Endothelial cell of umbilical vein (primary cell): Measurements from ENCODE around the gene DDB1. TPM values are rescaled to one million over a fixed set of nuclear protein-coding genes. Genes with fewer than 3 reads are reported as not detected.

Source experiments
- BruUV-seq: library from RNA; stranded (reverse); fragments of 400-500 nt; replicated peaks from 2 replicates; lab custom pipeline; 2021; lab: Mats Ljungman, UMichigan
- CTCF ChIA-PET: fragments of 300-600, 350-600 bp; sonication (Branson Sonifier 250); formaldehyde crosslinking; loops from one replicate; lab custom pipeline; 2021; ENCODE audit warnings: antibody characterized with exemption, inconsistent platforms; lab: Charles Lee
- POLR2A ChIA-PET: fragments of 300-600, 350-600 bp; sonication (Branson Sonifier 250); formaldehyde crosslinking; loops from one replicate; lab custom pipeline; 2021; ENCODE audit warnings: antibody characterized with exemption, inconsistent platforms; lab: Charles Lee
- DNase-seq: peaks from one replicate; pipeline ENCODE4 v3.0.0-alpha.2; 2011; ENCODE audit warnings: low read depth, low spot score
- FAIRE-seq: peaks from 2 replicates; lab custom pipeline; 2011; peaks lifted over from hg19 to GRCh38; lab: Jason Lieb, UNC
- H2AFZ ChIP-seq: 2 replicates; pipeline ENCODE4 v1.6.0; 2012; ENCODE audit warnings: low read depth, low read length, control low read depth, inconsistent platforms
- H3K27ac ChIP-seq: 2 replicates; pipeline ENCODE4 v1.5.1; 2011; ENCODE audit warnings: low read depth, mild to moderate bottlenecking, control low read depth, low read length, moderate library complexity; ENCODE audit not compliant: insufficient read depth
- H3K27me3 ChIP-seq, 2 experiments: 2 replicates each; pipeline versions ENCODE4 v1.6.0 to v1.6.1; 2011; ENCODE audit warnings: low read length in 2 of 2, mixed read lengths in 1 of 2; ENCODE audit not compliant: control insufficient read depth in 2 of 2, insufficient read depth in 2 of 2
- H3K36me3 ChIP-seq, 2 experiments: 2 replicates in 1 of 2; 3 replicates in 1 of 2; pipeline ENCODE4 v1.5.1; 2011; ENCODE audit warnings: low read length in 2 of 2, mild to moderate bottlenecking in 1 of 2, moderate library complexity in 1 of 2; ENCODE audit not compliant: control insufficient read depth in 2 of 2, insufficient read depth in 2 of 2; ENCODE audit errors: extremely low read depth in 1 of 2
- H3K4me1 ChIP-seq: 3 replicates; pipeline ENCODE4 v1.5.1; 2011; ENCODE audit warnings: mild to moderate bottlenecking, low read length; ENCODE audit not compliant: control insufficient read depth, insufficient read depth; ENCODE audit errors: extremely low read depth
- H3K4me2 ChIP-seq: 2 replicates; pipeline ENCODE4 v1.6.1; 2011; ENCODE audit warnings: low read length, control low read depth, mixed read lengths; ENCODE audit not compliant: insufficient read depth
- H3K4me3 ChIP-seq, 3 experiments: fragments of 200-600 bp in 1 of 3; sonication (generic), shearing (Covaris generic) in 1 of 3; replicated peaks in 1 of 3; 2 replicates each; pipeline ENCODE4 v1.5.1; 2011 to 2016; ENCODE audit warnings: control low read depth in 3 of 3, low read length in 3 of 3, mild to moderate bottlenecking in 2 of 3, inconsistent platforms in 1 of 3, low read depth in 1 of 3, moderate library complexity in 1 of 3; ENCODE audit not compliant: insufficient read depth in 1 of 3
- H3K79me2 ChIP-seq: 2 replicates; pipeline ENCODE4 v1.6.0; 2012; ENCODE audit warnings: low read length, inconsistent platforms; ENCODE audit not compliant: control insufficient read depth, insufficient read depth
- H3K9ac ChIP-seq: replicated peaks from 2 replicates; pipeline ENCODE3; 2011; ENCODE audit warnings: low read length, control low read depth; ENCODE audit not compliant: insufficient read depth; ENCODE audit errors: extremely low read depth
- H3K9me1 ChIP-seq: replicated peaks from 3 replicates; pipeline ENCODE4 v1.6.0; 2011; ENCODE audit warnings: mild to moderate bottlenecking, low read length; ENCODE audit not compliant: control insufficient read depth, insufficient read depth; ENCODE audit errors: extremely low read depth
- H3K9me3 ChIP-seq: replicated peaks from 2 replicates; pipeline ENCODE4 v1.5.1; 2012; ENCODE audit warnings: low read length, inconsistent platforms; ENCODE audit not compliant: control insufficient read depth, insufficient read depth
- H4K20me1 ChIP-seq: replicated peaks from 2 replicates; pipeline ENCODE3; 2011; ENCODE audit warnings: mild to moderate bottlenecking, low read length; ENCODE audit not compliant: control insufficient read depth, insufficient read depth; ENCODE audit errors: extremely low read depth
- EZH2 ChIP-seq: IDR thresholded peaks from 2 replicates; pipeline ENCODE4 v1.6.1; 2012; ENCODE audit warnings: borderline replicate concordance, low read depth, mild to moderate bottlenecking, moderate library complexity, low read length, inconsistent platforms; ENCODE audit not compliant: severe bottlenecking
- FOS ChIP-seq: IDR thresholded peaks from 2 replicates; pipeline ENCODE4 v1.6.1; 2011; ENCODE audit warnings: mild to moderate bottlenecking, low read length, moderate library complexity, borderline replicate concordance; ENCODE audit not compliant: insufficient read depth
- GATA2 ChIP-seq: IDR thresholded peaks from 2 replicates; pipeline ENCODE4 v1.7.0; 2011; ENCODE audit warnings: low read depth, mild to moderate bottlenecking, moderate library complexity, mixed read lengths, low read length; ENCODE audit not compliant: insufficient read length, insufficient read depth
- JUN ChIP-seq: IDR thresholded peaks from 2 replicates; pipeline ENCODE4 v1.6.1; 2011; ENCODE audit warnings: borderline replicate concordance, low read depth; ENCODE audit not compliant: insufficient read length, insufficient read depth
- MYC ChIP-seq: IDR thresholded peaks from one replicate; pipeline ENCODE4 v1.6.1; 2011; ENCODE audit warnings: mild to moderate bottlenecking, low read depth, low read length
- POLR2A ChIP-seq: IDR thresholded peaks from 2 replicates; pipeline ENCODE4 v1.6.1; 2012; ENCODE audit warnings: low read depth, mild to moderate bottlenecking, control low read depth, low read length
- POLR2AphosphoS5 ChIP-seq: IDR thresholded peaks from 2 replicates; pipeline ENCODE4 v1.6.1; 2012; ENCODE audit warnings: low read depth, mild to moderate bottlenecking, control low read depth, low read length, moderate library complexity; ENCODE audit not compliant: insufficient read depth
- dilution Hi-C: fragments of 300-500 bp; cut with MboI; formaldehyde crosslinking; loops from one replicate; pipeline ENCODE4 v1.15.0; 2019; ENCODE audit warnings: low sequenced_read_pairs; ENCODE audit not compliant: extremely low pct_ligation_motif_present
- intact Hi-C: fragments of 100-400 bp; cut with micrococcal nuclease; formaldehyde crosslinking; loops from one replicate; pipeline ENCODE4 v1.10.0; 2022
- polyA plus RNA-seq, 4 experiments: library from polyadenylated mRNA; depleted of rRNA in 3 of 4; stranded (reverse) in 3 of 4; unstranded in 1 of 4; fragments of >200 nt; gene quantifications; 2 replicates each; pipeline versions ENCODE4 v1.2.1 to v1.2.3, GENCODE V29; 2011 to 2012; ENCODE audit warnings: missing spikeins in 1 of 4
- total RNA-seq: library from RNA; stranded (reverse); gene quantifications from 2 replicates; pipeline ENCODE4 v1.2.3, GENCODE V29; 2021
- TF ChIP-seq, protein P1 (sequence below): IDR thresholded peaks from 2 replicates; pipeline ENCODE4 v1.6.1; 2011; ENCODE audit not compliant: insufficient read depth, insufficient read length
- TF ChIP-seq, protein P2 (sequence below), 2 donors: IDR thresholded peaks; 1 replicate in 1 of 2; 2 replicates in 1 of 2; pipeline ENCODE4 v1.5.1; 2011; ENCODE audit warnings: low read length in 2 of 2, mild to moderate bottlenecking in 2 of 2, moderate library complexity in 2 of 2, control low read depth in 1 of 2, inconsistent platforms in 1 of 2, low read depth in 1 of 2; ENCODE audit not compliant: insufficient read depth in 1 of 2; ENCODE audit errors: extremely low read depth in 1 of 2

The DDB1 gene
- total and polyA plus RNA-seq, 2 donors (not counting 3 experiments of a cell fraction or from before 2014, with no cell fraction given) = 229 to 230 TPM

DNA sequence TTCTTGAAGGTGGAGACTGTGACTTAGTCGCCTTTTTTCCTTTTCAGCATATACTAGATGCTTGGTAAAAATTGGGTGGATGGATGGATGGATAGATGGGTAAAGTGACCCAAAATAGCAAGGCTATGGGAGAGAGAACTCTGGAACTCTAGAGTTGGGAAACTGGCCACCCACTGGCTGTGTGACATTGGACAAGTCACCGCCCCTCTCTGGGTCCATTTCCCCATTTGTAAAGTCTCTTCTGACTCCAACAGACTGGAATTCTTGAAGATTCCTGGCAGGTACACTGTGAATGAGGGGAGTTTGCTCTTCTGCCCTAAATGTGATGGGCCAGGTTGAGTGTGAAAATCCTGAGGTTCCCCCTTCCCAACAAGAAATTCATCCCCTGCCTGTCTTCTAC is 8.1 kb upstream of the DDB1 start:
- Histone ChIP-seq H2AFZ (no peak overlapping the region), H3K9me3 (no peaks in the 10 kb centered on the region), H3K4me1 (no peaks in the 10 kb centered on the region), H3K27me3 (no peaks in the 10 kb centered on the region), H3K4me3 (no peak overlapping the region), H4K20me1 (no peaks in the 10 kb centered on the region), H3K9ac (no peak overlapping the region), H3K9me1 (no peaks in the 10 kb centered on the region), H3K27ac (no peak overlapping the region), H3K4me2 (no peak overlapping the region), H3K36me3 (peaks cover 0 to 2% of the 10 kb centered on the region in 2 experiments), H3K79me2 (no peaks in the 10 kb centered on the region)
- no peak for DNase-seq
- CTCF ChIA-PET = interaction anchor here (2.4 kb wide), 1 partner anchor 45 kb away, joined by 12 read pairs; no protein-coding TSS in a partner anchor
- FAIRE-seq = no peak
- dilution Hi-C loops (no loop called here), intact Hi-C loops (no loop called here)
- POLR2A ChIA-PET = no interaction called here
- no TSS peak for BruUV-seq
- TF ChIP-seq, protein P1, sequence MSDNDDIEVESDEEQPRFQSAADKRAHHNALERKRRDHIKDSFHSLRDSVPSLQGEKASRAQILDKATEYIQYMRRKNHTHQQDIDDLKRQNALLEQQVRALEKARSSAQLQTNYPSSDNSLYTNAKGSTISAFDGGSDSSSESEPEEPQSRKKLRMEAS = no peak
- TF ChIP-seq POLR2A (no peak), MYC (no peak), JUN (no peak), GATA2 (no peak), EZH2 (no peak), POLR2AphosphoS5 (no peak), FOS (no peak)
- TF ChIP-seq, protein P2, sequence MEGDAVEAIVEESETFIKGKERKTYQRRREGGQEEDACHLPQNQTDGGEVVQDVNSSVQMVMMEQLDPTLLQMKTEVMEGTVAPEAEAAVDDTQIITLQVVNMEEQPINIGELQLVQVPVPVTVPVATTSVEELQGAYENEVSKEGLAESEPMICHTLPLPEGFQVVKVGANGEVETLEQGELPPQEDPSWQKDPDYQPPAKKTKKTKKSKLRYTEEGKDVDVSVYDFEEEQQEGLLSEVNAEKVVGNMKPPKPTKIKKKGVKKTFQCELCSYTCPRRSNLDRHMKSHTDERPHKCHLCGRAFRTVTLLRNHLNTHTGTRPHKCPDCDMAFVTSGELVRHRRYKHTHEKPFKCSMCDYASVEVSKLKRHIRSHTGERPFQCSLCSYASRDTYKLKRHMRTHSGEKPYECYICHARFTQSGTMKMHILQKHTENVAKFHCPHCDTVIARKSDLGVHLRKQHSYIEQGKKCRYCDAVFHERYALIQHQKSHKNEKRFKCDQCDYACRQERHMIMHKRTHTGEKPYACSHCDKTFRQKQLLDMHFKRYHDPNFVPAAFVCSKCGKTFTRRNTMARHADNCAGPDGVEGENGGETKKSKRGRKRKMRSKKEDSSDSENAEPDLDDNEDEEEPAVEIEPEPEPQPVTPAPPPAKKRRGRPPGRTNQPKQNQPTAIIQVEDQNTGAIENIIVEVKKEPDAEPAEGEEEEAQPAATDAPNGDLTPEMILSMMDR (IDR thresholded peaks at IDR 0.05; ENCODE audit: extremely low read depth in 1 of 2, insufficient read depth in 1 of 2, low read depth in 1 of 2, low read length in 2 of 2) = no peak
